B cell (primary cell): Measurements from ENCODE around the gene HES4. TPM values are rescaled to one million over a fixed set of nuclear protein-coding genes. Genes with fewer than 3 reads are reported as not detected.
A peak's percentile ranks its signal among the peaks of the same experiment; 100 is the strongest.

Experiments
- ATAC-seq: fragments of 200-7000 bp; cut with Tn5 transposase; one replicate; pipeline ENCODE4 v1.10.0; 2021; ENCODE audit warnings: low read depth, mild to moderate bottlenecking, moderate number of reproducible peaks, moderate library complexity
- CTCF ChIA-PET: fragments of 350-600 bp; sonication (Branson Sonifier 250); formaldehyde crosslinking; loops from one replicate; lab custom pipeline; 2021; ENCODE audit warnings: antibody characterized with exemption, inconsistent platforms; lab: Charles Lee
- POLR2A ChIA-PET: fragments of 350-600 bp; sonication (Branson Sonifier 250); formaldehyde crosslinking; loops from one replicate; lab custom pipeline; 2021; ENCODE audit warnings: antibody characterized with exemption; lab: Charles Lee
- DNase-seq: peaks from one replicate; pipeline ENCODE4 v3.0.0; 2013
- H2AFZ ChIP-seq: 2 replicates; pipeline ENCODE4 v1.6.1; 2012; ENCODE audit warnings: mild to moderate bottlenecking, low read depth, low read length; ENCODE audit not compliant: insufficient read depth, poor library complexity, severe bottlenecking
- H3K27ac ChIP-seq, 2 donors: 1 replicate in 1 of 2; 2 replicates in 1 of 2; pipeline ENCODE4 v1.5.1; 2012 to 2013; ENCODE audit warnings: low read length in 2 of 2, mild to moderate bottlenecking in 2 of 2, moderate library complexity in 1 of 2
- H3K27me3 ChIP-seq, 4 experiments: fragments of 200-600 bp in 1 of 4; sonication (generic) in 1 of 4; replicated peaks in 1 of 4; 1 replicate in 2 of 4; 2 replicates in 2 of 4; pipeline versions ENCODE4 v1.6.1 to v1.7.0; 2013 to 2016; ENCODE audit warnings: low read length in 3 of 4, mild to moderate bottlenecking in 2 of 4, mixed read lengths in 1 of 4, moderate library complexity in 1 of 4; ENCODE audit not compliant: insufficient read depth in 4 of 4, control insufficient read depth in 3 of 4; ENCODE audit errors: control extremely low read depth in 1 of 4
- H3K36me3 ChIP-seq, 2 experiments: replicated peaks in 1 of 2; 1 replicate in 1 of 2; 2 replicates in 1 of 2; pipeline versions ENCODE4 v1.6.1 to v1.7.1; 2013; ENCODE audit warnings: low read length in 1 of 2; ENCODE audit not compliant: insufficient read depth in 2 of 2, control insufficient read depth in 1 of 2; ENCODE audit errors: control extremely low read depth in 1 of 2, extremely low read depth in 1 of 2
- H3K4me1 ChIP-seq, 2 donors: fragments of 200-600 bp in 1 of 2; sonication (generic) in 1 of 2; 1 replicate in 1 of 2; 2 replicates in 1 of 2; pipeline versions ENCODE4 v1.5.1 to v1.6.1; 2013 to 2017; ENCODE audit warnings: low read length in 2 of 2; ENCODE audit not compliant: control insufficient read depth in 2 of 2, insufficient read depth in 2 of 2
- H3K4me2 ChIP-seq: replicated peaks from 2 replicates; pipeline ENCODE3; 2012; ENCODE audit warnings: mild to moderate bottlenecking, low read depth, low read length; ENCODE audit not compliant: poor library complexity, severe bottlenecking
- H3K4me3 ChIP-seq, 5 experiments: fragments of 200-600 bp in 1 of 5; sonication (generic) in 1 of 5; 1 replicate in 3 of 5; 2 replicates in 2 of 5; pipeline versions ENCODE4 v1.5.1 to v1.7.0; 2011 to 2016; ENCODE audit warnings: low read length in 4 of 5, mild to moderate bottlenecking in 4 of 5, low read depth in 2 of 5, control low read depth in 1 of 5, moderate library complexity in 1 of 5; ENCODE audit not compliant: insufficient read depth in 1 of 5; ENCODE audit errors: control extremely low read depth in 1 of 5, extremely low read depth in 1 of 5
- H3K79me2 ChIP-seq: fragments of 200-600 bp; sonication (generic); one replicate; pipeline ENCODE4 v1.6.0; 2016; ENCODE audit warnings: low read length; ENCODE audit not compliant: control insufficient read depth, insufficient read depth
- H3K9ac ChIP-seq: fragments of 200-600 bp; sonication (generic); 2 replicates; pipeline ENCODE4 v1.6.1; 2017; ENCODE audit warnings: mild to moderate bottlenecking, low read length, moderate library complexity
- H3K9me3 ChIP-seq, 3 donors: one replicate each; pipeline versions ENCODE4 v1.6.1 to v1.7.1; 2013; ENCODE audit warnings: low read length in 2 of 3; ENCODE audit not compliant: control insufficient read depth in 2 of 3, insufficient read depth in 1 of 3; ENCODE audit errors: control extremely low read depth in 1 of 3
- H4K20me1 ChIP-seq: 2 replicates; pipeline ENCODE4 v1.6.0; 2012; ENCODE audit warnings: mild to moderate bottlenecking, low read length; ENCODE audit not compliant: insufficient read depth, control insufficient read depth, poor library complexity, severe bottlenecking
- H3K27ac Mint-ChIP-seq: one replicate; pipeline ENCODE4 v1.8.0; 2021; ENCODE audit warnings: mixed read lengths
- H3K27me3 Mint-ChIP-seq: one replicate; pipeline ENCODE4 v1.8.0; 2021; ENCODE audit warnings: mixed read lengths
- H3K4me1 Mint-ChIP-seq: one replicate; pipeline ENCODE4 v1.8.0; 2021; ENCODE audit warnings: mixed read lengths
- H3K4me3 Mint-ChIP-seq: one replicate; pipeline ENCODE4 v1.8.0; 2021; ENCODE audit warnings: mixed read lengths
- H3K9me3 Mint-ChIP-seq: one replicate; pipeline ENCODE4 v1.8.0; 2022; ENCODE audit warnings: mixed read lengths; ENCODE audit not compliant: insufficient read depth
- CTCF ChIP-seq: fragments of 200-600 bp; IDR thresholded peaks from one replicate; pipeline ENCODE4 v1.8.0; 2022; ENCODE audit warnings: antibody characterized with exemption, mild to moderate bottlenecking
- EZH2 ChIP-seq: IDR thresholded peaks from 2 replicates; pipeline ENCODE4 v1.6.1; 2012; ENCODE audit warnings: borderline replicate concordance, low read depth, mild to moderate bottlenecking, moderate library complexity, low read length; ENCODE audit not compliant: insufficient read depth, poor library complexity, severe bottlenecking
- WGBS: methylation state at CpG from one replicate; pipeline ENCODE4 v1.1.5; 2013; ENCODE audit warnings: missing lambda C conversion rate; ENCODE audit not compliant: insufficient coverage; 5-methylcytosine and 5-hydroxymethylcytosine counted together
- intact Hi-C: fragments of 100-400 bp; cut with micrococcal nuclease; formaldehyde crosslinking; loops from one replicate; pipeline ENCODE4 v1.10.0; 2022
- polyA plus RNA-seq: library from polyadenylated mRNA; depleted of rRNA; stranded (reverse); fragments of >200 nt; gene quantifications from 2 replicates; pipeline ENCODE4 v1.2.3, GENCODE V29; 2012
- total RNA-seq, 2 donors: library from RNA; stranded (reverse); fragments of 120-200 nt in 1 of 2; gene quantifications; 1 replicate in 1 of 2; 2 replicates in 1 of 2; pipeline versions ENCODE4 v1.2.3 to v1.2.4, GENCODE V29; 2013 to 2022

HES4 gene
- total and polyA plus RNA-seq, 2 donors (not counting 1 experiment from before 2014, with no cell fraction given), result 3.2 to 4.5 TPM

DNA sequence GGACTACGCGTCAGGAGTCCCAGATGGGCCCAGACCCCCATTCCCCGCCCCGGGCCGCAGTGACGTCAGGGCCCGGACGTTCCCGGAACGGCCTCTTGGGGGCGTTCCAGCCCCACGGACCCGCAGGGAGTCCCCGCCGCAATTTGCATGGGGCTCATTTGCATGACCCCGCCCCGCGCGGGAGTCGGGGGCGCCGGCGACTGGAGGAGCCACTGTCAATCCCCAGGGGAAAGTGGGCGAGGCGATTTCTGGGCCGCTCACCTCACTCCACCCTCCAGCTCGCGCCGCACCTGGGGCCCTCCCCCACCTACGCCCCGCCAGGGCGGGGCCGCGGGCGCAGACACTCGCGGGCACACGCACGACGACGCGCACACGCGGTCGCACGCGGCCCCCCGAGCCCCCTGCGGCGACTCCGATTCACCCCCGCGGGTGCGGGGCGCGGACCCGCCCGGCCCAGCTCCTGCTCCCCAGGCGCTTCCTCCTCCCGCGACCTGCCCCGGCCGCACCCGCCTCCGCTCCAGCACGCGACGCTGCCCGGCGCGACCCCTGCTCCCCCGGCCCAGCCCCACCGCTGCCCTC is 33.2 kb upstream of the HES4 start:
- Histone ChIP-seq H3K79me2 (no peaks in the 10 kb centered on the region), H3K4me1 (peaks cover 29 to 30% of the 10 kb centered on the region in 2 donors), H3K27me3 (peaks cover 0 to 32% (median 5%) of the 10 kb centered on the region in 4 experiments), H4K20me1 (no peaks in the 10 kb centered on the region), H2AFZ (peak overlapping the region; percentile 43), H3K4me3 (peak overlapping the region in 4 of 5 experiments; percentile 20 to 50 (median 38)), H3K4me2 (peak overlapping the region; percentile 88), H3K9me3 (no peaks in the 10 kb centered on the region), H3K9ac (peak overlapping the region; percentile 46), H3K27ac (no peak overlapping the region), H3K36me3 (peaks cover 0 to 2% of the 10 kb centered on the region in 2 experiments)
- Mint-ChIP-seq H3K27me3 (peaks cover 11% of the 10 kb centered on the region), H3K27ac (peak overlapping the region; percentile 56), H3K4me3 (peak overlapping the region; percentile 78), H3K9me3 (no peaks in the 10 kb centered on the region), H3K4me1 (peaks cover 24% of the 10 kb centered on the region)
- TF ChIP-seq CTCF, result peak; percentile 89
- TF ChIP-seq EZH2, result no peak
- intact Hi-C loops, result loop anchor here (1.0 to 10.0 kb wide), 9 partner anchors 14 to 339 kb away; partner anchors contain the start of genes ACAP3, B3GALT6, C1orf159 and PUSL1
- ATAC-seq (peak; percentile 93), DNase-seq (peak; percentile 98)
- ChIA-PET POLR2A (interaction anchor here (0.6 to 2.3 kb wide), 4 partner anchors 20 to 83 kb away, joined by 3 to 27 read pairs (median 4); partner anchors contain the start of gene ISG15), CTCF (interaction anchor here (0.8 to 5.0 kb wide), 23 partner anchors 11 to 339 kb away, joined by 3 to 28 read pairs (median 6); partner anchors contain the start of gene ISG15)
- 1% methylated on average over 73 of the region's 73 CpGs for WGBS

DNA sequence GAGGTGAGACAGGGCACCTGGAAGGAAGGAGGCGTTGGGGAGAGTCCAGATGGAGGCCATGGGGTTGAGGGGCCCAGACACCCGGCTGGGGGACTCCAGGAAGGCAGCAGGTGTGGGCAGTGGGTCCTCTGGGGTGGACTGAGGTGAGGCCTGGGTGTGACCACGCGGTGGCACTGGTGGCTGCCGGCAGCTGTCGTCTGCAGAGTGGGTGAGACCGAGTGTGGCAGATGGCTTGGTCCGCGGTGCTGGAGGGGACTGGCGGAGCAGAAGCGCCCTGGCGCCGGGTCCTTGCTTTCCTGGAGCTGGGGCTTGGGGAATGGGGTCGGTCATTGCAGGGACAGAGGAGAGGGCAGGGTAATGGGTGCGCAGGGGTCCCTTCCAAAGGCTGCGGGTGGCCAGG is 32.5 kb upstream of the HES4 start:
- peaks cover 7% of the 10 kb centered on the region for H3K27me3 Mint-ChIP-seq
- no peaks in the 10 kb centered on the region for H3K9me3 ChIP-seq
- CTCF ChIA-PET, result interaction anchor here (0.6 to 5.0 kb wide), 27 partner anchors 11 to 748 kb away, joined by 3 to 28 read pairs (median 5); partner anchors contain the start of genes ISG15 and PERM1
- peak overlapping the region in 4 of 5 experiments; percentile 20 to 50 (median 38) for H3K4me3 ChIP-seq
- peak overlapping the region; percentile 50 for H3K27ac Mint-ChIP-seq
- H3K4me1 ChIP-seq, result peaks cover 28 to 29% of the 10 kb centered on the region in 2 donors
- POLR2A ChIA-PET, result interaction anchor here (0.6 to 2.3 kb wide), 5 partner anchors 19 to 343 kb away, joined by 3 to 27 read pairs (median 4); partner anchors contain the start of genes AURKAIP1, ISG15 and UBE2J2
- peak overlapping the region; percentile 78 for H3K4me3 Mint-ChIP-seq
- H3K4me1 Mint-ChIP-seq, result peaks cover 19% of the 10 kb centered on the region
- no peaks in the 10 kb centered on the region for H4K20me1 ChIP-seq
- H3K9ac ChIP-seq, result peak overlapping the region; percentile 46
- peak overlapping the region; percentile 43 for H2AFZ ChIP-seq
- TF ChIP-seq CTCF (no peak), EZH2 (no peak)
- peaks cover 0 to 2% of the 10 kb centered on the region in 2 experiments for H3K36me3 ChIP-seq
- peak overlapping the region; percentile 88 for H3K4me2 ChIP-seq
- no peak overlapping the region for H3K27ac ChIP-seq
- no peaks in the 10 kb centered on the region for H3K79me2 ChIP-seq
- WGBS, result 24% methylated on average over 16 of the region's 16 CpGs
- ATAC-seq, result no peak
- H3K27me3 ChIP-seq, result peaks cover 0 to 29% (median 5%) of the 10 kb centered on the region in 4 experiments
- H3K9me3 Mint-ChIP-seq, result no peaks in the 10 kb centered on the region
- no peak for DNase-seq
- intact Hi-C loops, result loop anchor here (2.0 to 10.0 kb wide), 5 partner anchors 84 to 275 kb away; partner anchors contain the start of genes ACAP3, B3GALT6, C1orf159 and PUSL1
